Measurements from ENCODE around the gene CEACAM20. TPM values are rescaled to one million over a fixed set of nuclear protein-coding genes. Genes with fewer than 3 reads are reported as not detected.

CEACAM20 gene
- total and polyA plus RNA-seq, 2 of the 13 experiments (the other 11 are each of a cell fraction or from before 2014, with no cell fraction given): 0.04 TPM; not detected in 1

DNA sequence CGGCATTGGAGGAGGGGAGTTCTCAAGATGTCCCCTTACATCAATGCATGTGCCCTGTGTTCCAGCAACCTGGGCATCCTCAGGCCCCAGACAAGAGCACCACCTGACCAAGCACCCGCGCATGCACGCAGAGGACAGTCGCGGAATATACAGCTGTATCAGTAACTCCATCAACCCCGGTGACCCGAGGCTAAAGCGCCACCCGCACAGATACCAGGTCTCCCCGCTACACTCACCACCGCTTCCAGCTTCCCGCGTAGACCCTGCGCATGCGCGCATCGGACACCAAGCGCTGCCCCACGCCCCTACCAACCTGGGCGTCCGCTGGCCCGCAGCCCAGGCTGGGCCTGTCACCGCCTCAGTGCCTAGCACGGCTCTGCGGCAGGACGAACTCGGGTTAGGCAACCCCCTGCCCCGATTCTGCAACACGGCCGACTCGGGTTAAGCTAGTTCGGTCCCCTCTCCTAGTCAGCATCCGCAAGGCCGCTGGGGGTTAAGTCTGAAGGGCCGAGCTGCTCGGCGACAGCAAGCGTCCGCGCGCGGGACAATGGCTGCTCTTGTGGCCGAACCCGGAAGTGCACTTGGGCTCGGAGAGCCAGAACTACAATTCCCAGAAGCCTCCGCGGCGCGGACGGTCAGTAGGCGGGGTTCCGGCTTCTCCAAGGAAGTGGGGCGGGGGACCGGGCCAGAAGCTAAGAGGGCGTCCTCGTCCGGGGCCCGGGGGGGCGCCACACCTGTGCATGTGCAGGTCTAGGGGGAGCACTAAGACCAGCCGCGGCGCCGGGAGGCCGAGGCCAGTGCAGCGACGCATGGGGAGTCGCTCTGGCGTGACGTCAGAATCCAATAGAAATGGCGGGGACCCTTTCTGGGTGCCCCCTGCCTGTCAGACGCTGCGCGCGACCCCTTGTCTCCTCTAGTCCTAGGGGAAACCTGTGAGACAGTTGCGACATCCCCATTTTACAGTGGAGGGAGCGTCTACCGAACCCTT is 29.2 kb downstream of the CEACAM20 start, which contains the start of gene ZNF180 (continued):
- TF ChIP-seq, protein P1, sequence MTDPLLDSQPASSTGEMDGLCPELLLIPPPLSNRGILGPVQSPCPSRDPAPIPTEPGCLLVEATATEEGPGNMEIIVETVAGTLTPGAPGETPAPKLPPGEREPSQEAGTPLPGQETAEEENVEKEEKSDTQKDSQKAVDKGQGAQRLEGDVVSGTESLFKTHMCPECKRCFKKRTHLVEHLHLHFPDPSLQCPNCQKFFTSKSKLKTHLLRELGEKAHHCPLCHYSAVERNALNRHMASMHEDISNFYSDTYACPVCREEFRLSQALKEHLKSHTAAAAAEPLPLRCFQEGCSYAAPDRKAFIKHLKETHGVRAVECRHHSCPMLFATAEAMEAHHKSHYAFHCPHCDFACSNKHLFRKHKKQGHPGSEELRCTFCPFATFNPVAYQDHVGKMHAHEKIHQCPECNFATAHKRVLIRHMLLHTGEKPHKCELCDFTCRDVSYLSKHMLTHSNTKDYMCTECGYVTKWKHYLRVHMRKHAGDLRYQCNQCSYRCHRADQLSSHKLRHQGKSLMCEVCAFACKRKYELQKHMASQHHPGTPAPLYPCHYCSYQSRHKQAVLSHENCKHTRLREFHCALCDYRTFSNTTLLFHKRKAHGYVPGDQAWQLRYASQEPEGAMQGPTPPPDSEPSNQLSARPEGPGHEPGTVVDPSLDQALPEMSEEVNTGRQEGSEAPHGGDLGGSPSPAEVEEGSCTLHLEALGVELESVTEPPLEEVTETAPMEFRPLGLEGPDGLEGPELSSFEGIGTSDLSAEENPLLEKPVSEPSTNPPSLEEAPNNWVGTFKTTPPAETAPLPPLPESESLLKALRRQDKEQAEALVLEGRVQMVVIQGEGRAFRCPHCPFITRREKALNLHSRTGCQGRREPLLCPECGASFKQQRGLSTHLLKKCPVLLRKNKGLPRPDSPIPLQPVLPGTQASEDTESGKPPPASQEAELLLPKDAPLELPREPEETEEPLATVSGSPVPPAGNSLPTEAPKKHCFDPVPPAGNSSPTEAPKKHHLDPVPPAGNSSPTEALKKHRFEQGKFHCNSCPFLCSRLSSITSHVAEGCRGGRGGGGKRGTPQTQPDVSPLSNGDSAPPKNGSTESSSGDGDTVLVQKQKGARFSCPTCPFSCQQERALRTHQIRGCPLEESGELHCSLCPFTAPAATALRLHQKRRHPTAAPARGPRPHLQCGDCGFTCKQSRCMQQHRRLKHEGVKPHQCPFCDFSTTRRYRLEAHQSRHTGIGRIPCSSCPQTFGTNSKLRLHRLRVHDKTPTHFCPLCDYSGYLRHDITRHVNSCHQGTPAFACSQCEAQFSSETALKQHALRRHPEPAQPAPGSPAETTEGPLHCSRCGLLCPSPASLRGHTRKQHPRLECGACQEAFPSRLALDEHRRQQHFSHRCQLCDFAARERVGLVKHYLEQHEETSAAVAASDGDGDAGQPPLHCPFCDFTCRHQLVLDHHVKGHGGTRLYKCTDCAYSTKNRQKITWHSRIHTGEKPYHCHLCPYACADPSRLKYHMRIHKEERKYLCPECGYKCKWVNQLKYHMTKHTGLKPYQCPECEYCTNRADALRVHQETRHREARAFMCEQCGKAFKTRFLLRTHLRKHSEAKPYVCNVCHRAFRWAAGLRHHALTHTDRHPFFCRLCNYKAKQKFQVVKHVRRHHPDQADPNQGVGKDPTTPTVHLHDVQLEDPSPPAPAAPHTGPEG (CRISPR knock-in tag; IDR thresholded peaks at IDR 0.05): peak; percentile 82; the same call in 1 of the 2 replicates
- peak; percentile 66; the same call in 1 of the 2 replicates for TF ChIP-seq TFE3 (CRISPR knock-in tag; IDR thresholded peaks at IDR 0.05)
- TF ChIP-seq ZNF7 (CRISPR knock-in tag; IDR thresholded peaks at IDR 0.05): no peak
- TF ChIP-seq HHEX (CRISPR knock-in tag; IDR thresholded peaks at IDR 0.05): no peak
- peak; percentile 89 for TF ChIP-seq THAP7 (CRISPR knock-in tag; IDR thresholded peaks at IDR 0.05)
- TF ChIP-seq ZNF550 (CRISPR knock-in tag; IDR thresholded peaks at IDR 0.05; ENCODE audit: borderline replicate concordance): no peak
- TF ChIP-seq, protein P2, sequence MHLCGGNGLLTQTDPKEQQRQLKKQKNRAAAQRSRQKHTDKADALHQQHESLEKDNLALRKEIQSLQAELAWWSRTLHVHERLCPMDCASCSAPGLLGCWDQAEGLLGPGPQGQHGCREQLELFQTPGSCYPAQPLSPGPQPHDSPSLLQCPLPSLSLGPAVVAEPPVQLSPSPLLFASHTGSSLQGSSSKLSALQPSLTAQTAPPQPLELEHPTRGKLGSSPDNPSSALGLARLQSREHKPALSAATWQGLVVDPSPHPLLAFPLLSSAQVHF (CRISPR knock-in tag; IDR thresholded peaks at IDR 0.05): 0 out of 2 replicates have a peak, but pooled peaks have one; percentile 64
- TF ChIP-seq, protein P3, sequence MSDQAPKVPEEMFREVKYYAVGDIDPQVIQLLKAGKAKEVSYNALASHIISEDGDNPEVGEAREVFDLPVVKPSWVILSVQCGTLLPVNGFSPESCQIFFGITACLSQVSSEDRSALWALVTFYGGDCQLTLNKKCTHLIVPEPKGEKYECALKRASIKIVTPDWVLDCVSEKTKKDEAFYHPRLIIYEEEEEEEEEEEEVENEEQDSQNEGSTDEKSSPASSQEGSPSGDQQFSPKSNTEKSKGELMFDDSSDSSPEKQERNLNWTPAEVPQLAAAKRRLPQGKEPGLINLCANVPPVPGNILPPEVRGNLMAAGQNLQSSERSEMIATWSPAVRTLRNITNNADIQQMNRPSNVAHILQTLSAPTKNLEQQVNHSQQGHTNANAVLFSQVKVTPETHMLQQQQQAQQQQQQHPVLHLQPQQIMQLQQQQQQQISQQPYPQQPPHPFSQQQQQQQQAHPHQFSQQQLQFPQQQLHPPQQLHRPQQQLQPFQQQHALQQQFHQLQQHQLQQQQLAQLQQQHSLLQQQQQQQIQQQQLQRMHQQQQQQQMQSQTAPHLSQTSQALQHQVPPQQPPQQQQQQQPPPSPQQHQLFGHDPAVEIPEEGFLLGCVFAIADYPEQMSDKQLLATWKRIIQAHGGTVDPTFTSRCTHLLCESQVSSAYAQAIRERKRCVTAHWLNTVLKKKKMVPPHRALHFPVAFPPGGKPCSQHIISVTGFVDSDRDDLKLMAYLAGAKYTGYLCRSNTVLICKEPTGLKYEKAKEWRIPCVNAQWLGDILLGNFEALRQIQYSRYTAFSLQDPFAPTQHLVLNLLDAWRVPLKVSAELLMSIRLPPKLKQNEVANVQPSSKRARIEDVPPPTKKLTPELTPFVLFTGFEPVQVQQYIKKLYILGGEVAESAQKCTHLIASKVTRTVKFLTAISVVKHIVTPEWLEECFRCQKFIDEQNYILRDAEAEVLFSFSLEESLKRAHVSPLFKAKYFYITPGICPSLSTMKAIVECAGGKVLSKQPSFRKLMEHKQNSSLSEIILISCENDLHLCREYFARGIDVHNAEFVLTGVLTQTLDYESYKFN (CRISPR knock-in tag; conservative IDR thresholded peaks at IDR 0.05): peak; percentile 50
- TF ChIP-seq CEBPB (IDR thresholded peaks at IDR 0.05; ENCODE audit: borderline replicate concordance, low read depth, low read length): peak; percentile 52
- TF ChIP-seq U2AF1 (optimal IDR thresholded peaks at IDR 0.05; ENCODE audit: low read depth, low read length): no peak
- TF ChIP-seq PHF20 (CRISPR knock-in tag; IDR thresholded peaks at IDR 0.05): peak; percentile 93
- no peak; the same call in 1 of the 2 replicates for TF ChIP-seq REPIN1 (CRISPR knock-in tag; IDR thresholded peaks at IDR 0.05; ENCODE audit: borderline replicate concordance, low read depth)
- TF ChIP-seq ZNF704 (CRISPR knock-in tag; IDR thresholded peaks at IDR 0.05; ENCODE audit: borderline replicate concordance): peak; percentile 94

Measured in HepG2 (cell line).